Thoracic aorta (tissue), 2 donors: ENCODE data around the gene USF3. TPM values are rescaled to one million over a fixed set of nuclear protein-coding genes. Genes with fewer than 3 reads are reported as not detected.
"Not testable (repeated sequence)": the region's sequence is repeated elsewhere in the genome, so short reads cannot be mapped to it uniquely, and the experiment has no call there.

Experiments
- ATAC-seq: fragments of 150-250 bp; one replicate; pipeline ENCODE4 v1.8.0; 2017; ENCODE audit warnings: low read depth; ENCODE audit not compliant: insufficient number of reproducible peaks, low FRiP score
- DNase-seq: peaks from one replicate; pipeline ENCODE4 v3.0.0-alpha.2; 2020; ENCODE audit warnings: low spot score
- H3K27ac ChIP-seq, 2 donors: fragments of 200-600 bp; sonication (generic); 1 replicate in 1 of 2; 2 replicates in 1 of 2; pipeline ENCODE4 v1.5.1; 2016; ENCODE audit warnings: mild to moderate bottlenecking in 2 of 2, moderate library complexity in 2 of 2
- H3K27me3 ChIP-seq: fragments of 200-600 bp; sonication (generic); replicated peaks from 2 replicates; pipeline ENCODE4 v1.6.0; 2016; ENCODE audit warnings: mild to moderate bottlenecking; ENCODE audit not compliant: insufficient read depth
- H3K36me3 ChIP-seq: fragments of 200-600 bp; sonication (generic); one replicate; pipeline ENCODE4 v1.5.1; 2016
- H3K4me1 ChIP-seq, 2 donors: fragments of 200-600 bp; sonication (generic); 1 replicate in 1 of 2; 2 replicates in 1 of 2; pipeline versions ENCODE4 v1.5.1 to v1.6.0; 2016; ENCODE audit warnings: low read depth in 2 of 2, mild to moderate bottlenecking in 1 of 2; ENCODE audit not compliant: control insufficient read depth in 1 of 2
- H3K4me3 ChIP-seq: fragments of 200-600 bp; sonication (generic); 2 replicates; pipeline ENCODE4 v1.5.1; 2016; ENCODE audit warnings: mild to moderate bottlenecking
- H3K9me3 ChIP-seq: fragments of 200-600 bp; sonication (generic); 2 replicates; pipeline ENCODE4 v1.5.1; 2016
- total RNA-seq, 2 donors: library from RNA; depleted of rRNA; stranded (reverse); fragments of >200 nt; gene quantifications; one replicate each; pipeline versions ENCODE4 v1.1.0 to v1.2.3, GENCODE V29; 2016
- TF ChIP-seq, protein P1 (sequence below): fragments of 200-600 bp; sonication (generic); IDR thresholded peaks from one replicate; pipeline ENCODE4 v1.5.1; 2019; ENCODE audit warnings: antibody characterized with exemption

Gene USF3
- total RNA-seq, 2 donors from 2014 or later: 14.8 to 20.3 TPM

DNA sequence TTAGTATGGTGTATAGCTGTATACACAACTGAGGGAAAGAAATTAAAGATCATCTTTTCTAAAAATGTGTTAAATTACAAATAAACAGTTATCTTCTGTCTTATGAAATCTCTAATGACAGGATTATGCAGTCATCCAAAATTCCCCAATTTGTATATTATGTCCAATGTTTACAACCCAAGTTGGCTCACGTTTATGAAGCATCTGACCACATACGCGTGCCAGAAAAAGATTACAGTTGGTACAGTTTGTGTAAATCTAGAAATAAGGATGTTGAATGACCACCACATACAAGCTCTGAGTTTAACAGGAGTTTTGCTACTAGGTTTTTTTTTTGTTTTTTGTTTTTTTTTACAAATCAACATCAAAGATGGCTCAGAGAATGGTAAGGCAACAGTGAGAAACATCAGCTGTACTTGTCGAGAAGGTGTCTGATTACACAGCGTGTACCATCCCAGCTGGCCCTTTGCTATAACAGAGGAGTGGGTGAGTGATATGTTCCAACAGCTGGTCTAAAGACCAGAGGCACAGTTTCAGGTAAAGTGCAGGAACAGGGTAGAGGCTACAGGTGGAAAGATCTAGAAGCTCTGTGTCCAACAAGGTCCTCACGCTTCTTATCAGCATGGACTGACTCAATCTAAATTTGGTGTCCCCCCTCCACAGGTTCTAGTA is 47.1 kb downstream of the USF3 start:
- Histone ChIP-seq H3K36me3 (no peaks in the 10 kb centered on the region), H3K27me3 (no peaks in the 10 kb centered on the region), H3K9me3 (peaks cover 10% of the 10 kb centered on the region), H3K4me3 (no peak overlapping the region), H3K4me1 (no peaks in the 10 kb centered on the region), H3K27ac (no peak overlapping the region)
- no peak for DNase-seq
- TF ChIP-seq, protein P1, sequence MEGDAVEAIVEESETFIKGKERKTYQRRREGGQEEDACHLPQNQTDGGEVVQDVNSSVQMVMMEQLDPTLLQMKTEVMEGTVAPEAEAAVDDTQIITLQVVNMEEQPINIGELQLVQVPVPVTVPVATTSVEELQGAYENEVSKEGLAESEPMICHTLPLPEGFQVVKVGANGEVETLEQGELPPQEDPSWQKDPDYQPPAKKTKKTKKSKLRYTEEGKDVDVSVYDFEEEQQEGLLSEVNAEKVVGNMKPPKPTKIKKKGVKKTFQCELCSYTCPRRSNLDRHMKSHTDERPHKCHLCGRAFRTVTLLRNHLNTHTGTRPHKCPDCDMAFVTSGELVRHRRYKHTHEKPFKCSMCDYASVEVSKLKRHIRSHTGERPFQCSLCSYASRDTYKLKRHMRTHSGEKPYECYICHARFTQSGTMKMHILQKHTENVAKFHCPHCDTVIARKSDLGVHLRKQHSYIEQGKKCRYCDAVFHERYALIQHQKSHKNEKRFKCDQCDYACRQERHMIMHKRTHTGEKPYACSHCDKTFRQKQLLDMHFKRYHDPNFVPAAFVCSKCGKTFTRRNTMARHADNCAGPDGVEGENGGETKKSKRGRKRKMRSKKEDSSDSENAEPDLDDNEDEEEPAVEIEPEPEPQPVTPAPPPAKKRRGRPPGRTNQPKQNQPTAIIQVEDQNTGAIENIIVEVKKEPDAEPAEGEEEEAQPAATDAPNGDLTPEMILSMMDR: no peak
- ATAC-seq: no peak

DNA sequence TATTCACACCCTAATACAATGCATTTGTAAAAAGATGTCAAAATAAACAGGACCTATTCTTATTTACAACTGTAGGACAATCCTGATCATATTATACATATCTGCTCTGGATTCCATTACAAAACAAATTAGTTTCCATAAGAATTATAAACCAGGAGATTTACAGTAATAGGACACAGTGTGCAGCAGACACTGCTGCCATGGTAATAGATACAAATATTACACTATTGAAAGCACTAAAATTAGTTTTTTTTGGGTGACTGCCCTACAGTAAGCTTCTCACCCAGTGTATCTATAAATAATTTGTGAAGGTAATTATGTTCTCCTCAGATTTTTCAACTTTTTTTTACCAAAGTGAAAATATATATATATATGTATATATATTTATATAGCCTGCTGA is 47.9 kb downstream of the USF3 start:
- no peak for ATAC-seq
- H3K36me3 ChIP-seq: no peaks in the 10 kb centered on the region
- no peak overlapping the region for H3K27ac ChIP-seq
- peaks cover 10% of the 10 kb centered on the region for H3K9me3 ChIP-seq
- no peaks in the 10 kb centered on the region for H3K4me1 ChIP-seq
- no peak for DNase-seq
- TF ChIP-seq, protein P1: no peak
- no peaks in the 10 kb centered on the region for H3K27me3 ChIP-seq
- H3K4me3 ChIP-seq: no peak overlapping the region

DNA sequence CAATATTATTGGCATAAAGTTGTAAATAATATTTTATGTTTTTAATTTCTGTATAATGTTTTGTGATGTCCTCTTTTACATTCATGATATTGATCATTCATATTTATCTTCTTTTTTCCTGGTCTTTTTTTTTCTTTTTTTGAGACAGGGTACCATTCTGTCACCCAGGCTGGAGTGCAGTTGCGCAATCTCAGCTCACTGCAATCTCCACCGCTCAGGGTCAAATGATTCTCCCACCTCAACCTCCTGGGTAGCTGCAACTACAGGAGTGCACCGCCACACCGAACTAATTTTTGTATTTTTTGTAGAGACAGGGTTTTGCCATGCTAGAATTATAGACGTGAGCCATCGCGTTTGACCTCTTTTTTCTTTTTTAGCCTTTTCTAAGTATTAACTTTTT is 52.9 kb downstream of the USF3 start:
- TF ChIP-seq, protein P1: no peak
- H3K9me3 ChIP-seq: peaks cover 10% of the 10 kb centered on the region
- H3K4me1 ChIP-seq: no peaks in the 10 kb centered on the region
- H3K4me3 ChIP-seq: no peak overlapping the region
- no peak overlapping the region for H3K27ac ChIP-seq
- ATAC-seq (no peak), DNase-seq (no peak)
- H3K27me3 ChIP-seq: no peaks in the 10 kb centered on the region
- H3K36me3 ChIP-seq: no peaks in the 10 kb centered on the region

- TF ChIP-seq, protein P1: no peak
- Histone ChIP-seq H3K4me1 (no peaks in the 10 kb centered on the region), H3K27ac (no peak overlapping the region), H3K9me3 (no peaks in the 10 kb centered on the region), H3K36me3 (no peaks in the 10 kb centered on the region), H3K4me3 (no peak overlapping the region), H3K27me3 (no peaks in the 10 kb centered on the region)
- DNase-seq (no peak), ATAC-seq (no peak)
Observed at GRCh38 chr3:113638910-113639309, 57.5 kb downstream of the USF3 start.

- Histone ChIP-seq H3K36me3 (no peaks in the 10 kb centered on the region), H3K4me1 (no peaks in the 10 kb centered on the region), H3K27ac (no peak overlapping the region), H3K9me3 (no peaks in the 10 kb centered on the region), H3K4me3 (no peak overlapping the region), H3K27me3 (no peaks in the 10 kb centered on the region)
- TF ChIP-seq, protein P1: no peak
- ATAC-seq (no peak), DNase-seq (no peak)
Observed at GRCh38 chr3:113637756-113638155, 58.7 kb downstream of the USF3 start.

- not testable (repeated sequence) for H3K9me3 ChIP-seq, H3K27me3 ChIP-seq, DNase-seq, H3K27ac ChIP-seq, H3K4me3 ChIP-seq, ATAC-seq, H3K36me3 ChIP-seq, H3K4me1 ChIP-seq
Observed at GRCh38 chr3:113636034-113636433, 60.4 kb downstream of the USF3 start.
